GM18526 (cell line): Measurements from ENCODE around the gene TMEM200C.

Source experiments
- POLR2A ChIP-seq: IDR thresholded peaks from 3 replicates; pipeline ENCODE4 v1.6.1; 2011; ENCODE audit not compliant: insufficient read length; ENCODE audit errors: extremely low read depth

Gene TMEM200C

GRCh38 chr18:5895299-5895875, at the start of gene TMEM200C:
TMEM200C (minus strand) TSS chr18:5895522; CDS start chr18:5892063, 3,459 bp downstream.
- TF ChIP-seq POLR2A: no peak

- TF ChIP-seq POLR2A: no peak
Measured at GRCh38 chr18:5944448-5944847, 49.1 kb upstream of the TMEM200C start.

GRCh38 chr18:5943514-5943913, 48.2 kb upstream of the TMEM200C start:
- no peak for TF ChIP-seq POLR2A

- TF ChIP-seq POLR2A: no peak
Measured at GRCh38 chr18:5942591-5942990, 47.3 kb upstream of the TMEM200C start.

GRCh38 chr18:5941890-5942289, 46.6 kb upstream of the TMEM200C start:
- no peak for TF ChIP-seq POLR2A

- no peak for TF ChIP-seq POLR2A
Measured at GRCh38 chr18:5939801-5940667, 44.7 kb upstream of the TMEM200C start.

- no peak for TF ChIP-seq POLR2A
Measured at GRCh38 chr18:5937795-5938194, 42.5 kb upstream of the TMEM200C start.

- no peak for TF ChIP-seq POLR2A
Measured at GRCh38 chr18:5937121-5937520, 41.8 kb upstream of the TMEM200C start.

- no peak for TF ChIP-seq POLR2A
Measured at GRCh38 chr18:5930789-5931188, 35.5 kb upstream of the TMEM200C start.

GRCh38 chr18:5918205-5918858, 23.0 kb upstream of the TMEM200C start:
- no peak for TF ChIP-seq POLR2A

- TF ChIP-seq POLR2A: no peak
Measured at GRCh38 chr18:5914951-5915350, 19.6 kb upstream of the TMEM200C start.

- no peak for TF ChIP-seq POLR2A
Measured at GRCh38 chr18:5914016-5914415, 18.7 kb upstream of the TMEM200C start.

GRCh38 chr18:5912566-5912965, 17.2 kb upstream of the TMEM200C start:
- TF ChIP-seq POLR2A: no peak

GRCh38 chr18:5909125-5909524, 13.8 kb upstream of the TMEM200C start:
- TF ChIP-seq POLR2A: no peak

GRCh38 chr18:5903386-5903785, 8.1 kb upstream of the TMEM200C start:
- no peak for TF ChIP-seq POLR2A

- TF ChIP-seq POLR2A: no peak
Measured at GRCh38 chr18:5900262-5900661, 4.9 kb upstream of the TMEM200C start.
